HG03469 (cell line): ENCODE data around the gene UCP2.
"Not testable (repeated sequence)": the region's sequence is repeated elsewhere in the genome, so short reads cannot be mapped to it uniquely, and the experiment has no call there.

Experiments
- ATAC-seq: cut with Tn5 transposase; IDR thresholded peaks from one replicate; pipeline ENCODE4 v1.9.1; 2021; ENCODE audit warnings: mild to moderate bottlenecking, moderate library complexity, moderate number of reproducible peaks; ENCODE audit not compliant: unreplicated experiment

UCP2 gene

GRCh38 chr11:73949246-73949645, 33.4 kb downstream of the UCP2 start:
- ATAC-seq: no peak

GRCh38 chr11:73946798-73947458, 35.7 kb downstream of the UCP2 start:
- ATAC-seq: no peak

- no peak for ATAC-seq
Observed at GRCh38 chr11:73945396-73945795, 37.2 kb downstream of the UCP2 start.

GRCh38 chr11:73944901-73945300, 37.7 kb downstream of the UCP2 start:
- ATAC-seq: no peak

GRCh38 chr11:73944085-73944484, 38.6 kb downstream of the UCP2 start:
- ATAC-seq: no peak

- no peak for ATAC-seq
Observed at GRCh38 chr11:73942010-73942409, 40.6 kb downstream of the UCP2 start.

GRCh38 chr11:73940801-73941570, 41.7 kb downstream of the UCP2 start:
- ATAC-seq: no peak

- ATAC-seq: no peak
Observed at GRCh38 chr11:73939096-73939495, 43.5 kb downstream of the UCP2 start.

- not testable (repeated sequence) for ATAC-seq
Observed at GRCh38 chr11:73936047-73936446, 46.6 kb downstream of the UCP2 start.

GRCh38 chr11:73932781-73933180, 49.9 kb downstream of the UCP2 start:
- ATAC-seq: no peak

- ATAC-seq: no peak
Observed at GRCh38 chr11:73931951-73932350, 50.7 kb downstream of the UCP2 start.

GRCh38 chr11:73931039-73931645, 51.5 kb downstream of the UCP2 start:
- ATAC-seq: no peak

- no peak for ATAC-seq
Observed at GRCh38 chr11:73929388-73929787, 53.3 kb downstream of the UCP2 start.
